Astrocyte (in vitro differentiated cells and primary cell): ENCODE data around the gene GPN2. TPM values are rescaled to one million over a fixed set of nuclear protein-coding genes. Genes with fewer than 3 reads are reported as not detected.

Experiments
- DNase-seq: peaks from one replicate; pipeline ENCODE4 v3.0.0-alpha.2; 2010; ENCODE audit warnings: low read depth
- FAIRE-seq: peaks from 2 replicates; lab custom pipeline; 2011; peaks lifted over from hg19 to GRCh38; lab: Jason Lieb, UNC
- H2AFZ ChIP-seq: 2 replicates; pipeline ENCODE4 v1.6.0; 2012; ENCODE audit warnings: low read depth, low read length, inconsistent platforms
- H3K27ac ChIP-seq: 2 replicates; pipeline ENCODE4 v1.5.1; 2011; ENCODE audit warnings: low read depth, low read length, inconsistent platforms
- H3K27me3 ChIP-seq: 2 replicates; pipeline ENCODE4 v1.6.0; 2011; ENCODE audit warnings: low read length, inconsistent platforms; ENCODE audit not compliant: insufficient read depth
- H3K36me3 ChIP-seq: 2 replicates; pipeline ENCODE4 v1.5.1; 2011; ENCODE audit warnings: low read length, inconsistent platforms; ENCODE audit not compliant: insufficient read depth
- H3K4me1 ChIP-seq: 2 replicates; pipeline ENCODE4 v1.5.1; 2011; ENCODE audit warnings: low read length, inconsistent platforms; ENCODE audit not compliant: insufficient read depth
- H3K4me2 ChIP-seq: 2 replicates; pipeline ENCODE4 v1.6.0; 2012; ENCODE audit warnings: low read length, inconsistent platforms
- H3K4me3 ChIP-seq: 2 replicates; pipeline ENCODE4 v1.5.1; 2011; ENCODE audit warnings: low read depth, mild to moderate bottlenecking, low read length, inconsistent platforms; ENCODE audit not compliant: insufficient read depth
- H3K79me2 ChIP-seq: 2 replicates; pipeline ENCODE4 v1.6.0; 2012; ENCODE audit warnings: mild to moderate bottlenecking, low read length, inconsistent platforms; ENCODE audit not compliant: insufficient read depth
- H3K9ac ChIP-seq: 2 replicates; pipeline ENCODE4 v1.6.0; 2012; ENCODE audit warnings: mild to moderate bottlenecking, low read length, inconsistent platforms
- H3K9me3 ChIP-seq: 2 replicates; pipeline ENCODE4 v1.5.1; 2012; ENCODE audit warnings: low read depth, mild to moderate bottlenecking, low read length, inconsistent platforms; ENCODE audit not compliant: insufficient read depth
- H4K20me1 ChIP-seq: 2 replicates; pipeline ENCODE4 v1.6.0; 2012; ENCODE audit warnings: low read length, inconsistent platforms; ENCODE audit not compliant: insufficient read depth
- H3K27ac Mint-ChIP-seq: one replicate; pipeline ENCODE4 v1.8.0; 2021; ENCODE audit warnings: mild to moderate bottlenecking, mixed read lengths; ENCODE audit not compliant: unreplicated experiment
- H3K27me3 Mint-ChIP-seq: one replicate; pipeline ENCODE4 v1.8.0; 2021; ENCODE audit warnings: low read depth, mixed read lengths; ENCODE audit not compliant: unreplicated experiment
- H3K36me3 Mint-ChIP-seq: one replicate; pipeline ENCODE4 v1.8.0; 2021; ENCODE audit warnings: low read depth, mixed read lengths; ENCODE audit not compliant: unreplicated experiment
- H3K4me1 Mint-ChIP-seq: one replicate; pipeline ENCODE4 v1.8.0; 2021; ENCODE audit warnings: low read depth, mixed read lengths; ENCODE audit not compliant: unreplicated experiment
- H3K4me3 Mint-ChIP-seq: one replicate; pipeline ENCODE4 v1.8.0; 2021; ENCODE audit warnings: mild to moderate bottlenecking, moderate library complexity, mixed read lengths; ENCODE audit not compliant: unreplicated experiment
- H3K9me3 Mint-ChIP-seq: one replicate; pipeline ENCODE4 v1.8.0; 2021; ENCODE audit warnings: mild to moderate bottlenecking, mixed read lengths; ENCODE audit not compliant: unreplicated experiment
- EZH2 ChIP-seq: IDR thresholded peaks from 2 replicates; pipeline ENCODE4 v1.6.1; 2012; ENCODE audit warnings: mild to moderate bottlenecking, low read length, inconsistent platforms; ENCODE audit not compliant: insufficient read depth
- total RNA-seq: library from RNA; stranded (reverse); gene quantifications from 2 replicates; pipeline ENCODE4 v1.2.1, GENCODE V29; 2021
- TF ChIP-seq, protein P1 (sequence below): IDR thresholded peaks from 2 replicates; pipeline ENCODE4 v1.5.1; 2011; ENCODE audit warnings: low read depth, mild to moderate bottlenecking, inconsistent platforms, low read length, moderate library complexity; ENCODE audit not compliant: insufficient read depth

Gene GPN2
- total RNA-seq, 1 donor from 2014 or later: 24.5 TPM

DNA sequence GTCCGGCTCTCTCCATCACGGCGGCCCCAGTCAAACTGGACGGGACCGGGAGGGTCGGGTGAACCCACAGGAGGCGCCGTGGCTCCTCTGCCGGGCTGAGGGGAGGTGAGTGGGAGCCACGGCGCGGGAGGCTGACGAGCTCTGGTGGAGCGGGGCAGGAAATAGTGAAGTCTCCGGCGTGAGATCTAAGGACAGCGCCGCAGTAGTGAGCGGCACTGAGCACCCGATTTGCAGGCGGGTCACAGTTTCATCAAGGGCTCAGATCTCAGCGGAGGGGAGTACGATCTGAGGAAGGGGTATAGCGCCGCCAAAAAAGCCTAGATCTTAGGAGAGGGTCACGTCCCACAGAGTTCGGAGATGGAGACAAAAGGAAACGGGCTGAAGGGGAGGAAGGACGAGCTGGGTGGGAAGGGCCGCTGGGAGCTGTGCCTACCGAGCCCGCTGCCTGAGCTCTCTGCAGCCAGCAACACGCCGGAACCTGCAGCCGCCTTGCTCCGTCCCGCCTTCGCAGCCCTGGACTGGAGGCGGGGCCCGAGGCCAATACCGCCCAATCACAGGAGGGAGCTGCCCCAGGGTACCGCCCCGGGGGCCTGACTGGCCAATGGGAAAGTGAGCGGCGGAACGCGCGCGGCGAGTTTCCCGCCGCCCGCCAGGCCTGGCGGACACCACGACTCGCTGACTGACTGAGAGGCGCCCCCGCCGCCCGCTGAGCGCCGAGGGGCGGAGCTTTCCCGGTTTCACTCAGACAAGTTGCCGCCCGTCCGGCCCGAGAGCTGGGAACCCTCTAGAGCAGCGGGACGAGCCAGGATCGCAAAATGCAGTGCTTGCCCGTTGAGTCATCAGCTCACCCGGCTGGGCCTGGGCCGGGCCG lies 25.2 kb downstream of the GPN2 start:
- Mint-ChIP-seq H3K4me1 (peaks cover 9% of the 10 kb centered on the region), H3K4me3 (peak overlapping the region; percentile 86), H3K36me3 (no peaks in the 10 kb centered on the region), H3K27ac (peak overlapping the region; percentile 66), H3K9me3 (no peaks in the 10 kb centered on the region), H3K27me3 (no peaks in the 10 kb centered on the region)
- no peak for FAIRE-seq
- H3K9ac ChIP-seq: peak overlapping the region; percentile 86
- DNase-seq: peak; percentile 94
- H3K9me3 ChIP-seq: no peaks in the 10 kb centered on the region
- H2AFZ ChIP-seq: peak overlapping the region; percentile 96
- no peaks in the 10 kb centered on the region for H3K36me3 ChIP-seq
- H3K27me3 ChIP-seq: no peaks in the 10 kb centered on the region
- TF ChIP-seq EZH2: no peak
- TF ChIP-seq, protein P1, sequence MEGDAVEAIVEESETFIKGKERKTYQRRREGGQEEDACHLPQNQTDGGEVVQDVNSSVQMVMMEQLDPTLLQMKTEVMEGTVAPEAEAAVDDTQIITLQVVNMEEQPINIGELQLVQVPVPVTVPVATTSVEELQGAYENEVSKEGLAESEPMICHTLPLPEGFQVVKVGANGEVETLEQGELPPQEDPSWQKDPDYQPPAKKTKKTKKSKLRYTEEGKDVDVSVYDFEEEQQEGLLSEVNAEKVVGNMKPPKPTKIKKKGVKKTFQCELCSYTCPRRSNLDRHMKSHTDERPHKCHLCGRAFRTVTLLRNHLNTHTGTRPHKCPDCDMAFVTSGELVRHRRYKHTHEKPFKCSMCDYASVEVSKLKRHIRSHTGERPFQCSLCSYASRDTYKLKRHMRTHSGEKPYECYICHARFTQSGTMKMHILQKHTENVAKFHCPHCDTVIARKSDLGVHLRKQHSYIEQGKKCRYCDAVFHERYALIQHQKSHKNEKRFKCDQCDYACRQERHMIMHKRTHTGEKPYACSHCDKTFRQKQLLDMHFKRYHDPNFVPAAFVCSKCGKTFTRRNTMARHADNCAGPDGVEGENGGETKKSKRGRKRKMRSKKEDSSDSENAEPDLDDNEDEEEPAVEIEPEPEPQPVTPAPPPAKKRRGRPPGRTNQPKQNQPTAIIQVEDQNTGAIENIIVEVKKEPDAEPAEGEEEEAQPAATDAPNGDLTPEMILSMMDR: no peak
- H3K4me1 ChIP-seq: peaks cover 13% of the 10 kb centered on the region
- H3K4me2 ChIP-seq: peak overlapping the region; percentile 99
- H3K4me3 ChIP-seq: peak overlapping the region; percentile 78
- no peaks in the 10 kb centered on the region for H3K79me2 ChIP-seq
- peak overlapping the region; percentile 97 for H3K27ac ChIP-seq
- H4K20me1 ChIP-seq: no peaks in the 10 kb centered on the region

DNA sequence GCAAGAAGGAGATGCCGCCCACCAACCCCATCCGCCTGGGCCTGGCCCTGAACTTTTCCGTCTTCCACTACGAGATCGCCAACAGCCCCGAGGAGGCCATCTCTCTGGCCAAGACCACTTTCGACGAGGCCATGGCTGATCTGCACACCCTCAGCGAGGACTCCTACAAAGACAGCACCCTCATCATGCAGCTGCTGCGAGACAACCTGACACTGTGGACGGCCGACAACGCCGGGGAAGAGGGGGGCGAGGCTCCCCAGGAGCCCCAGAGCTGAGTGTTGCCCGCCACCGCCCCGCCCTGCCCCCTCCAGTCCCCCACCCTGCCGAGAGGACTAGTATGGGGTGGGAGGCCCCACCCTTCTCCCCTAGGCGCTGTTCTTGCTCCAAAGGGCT lies 26.4 kb downstream of the GPN2 start:
- peaks cover 3% of the 10 kb centered on the region for H3K9me3 Mint-ChIP-seq
- FAIRE-seq (no peak), DNase-seq (no peak)
- no peaks in the 10 kb centered on the region for H3K27me3 Mint-ChIP-seq
- H3K4me1 Mint-ChIP-seq: peaks cover 9% of the 10 kb centered on the region
- Histone ChIP-seq H3K9me3 (no peaks in the 10 kb centered on the region), H3K79me2 (no peaks in the 10 kb centered on the region), H3K4me3 (no peak overlapping the region), H3K36me3 (no peaks in the 10 kb centered on the region), H3K9ac (peak overlapping the region; percentile 78), H4K20me1 (no peaks in the 10 kb centered on the region), H3K27me3 (no peaks in the 10 kb centered on the region), H3K4me2 (peak overlapping the region; percentile 99), H2AFZ (no peak overlapping the region), H3K4me1 (peaks cover 13% of the 10 kb centered on the region), H3K27ac (no peak overlapping the region)
- no peak overlapping the region for H3K4me3 Mint-ChIP-seq
- peak overlapping the region; percentile 53 for H3K27ac Mint-ChIP-seq
- H3K36me3 Mint-ChIP-seq: no peaks in the 10 kb centered on the region
- TF ChIP-seq, protein P1: no peak
- TF ChIP-seq EZH2: no peak
